Measurements from ENCODE around the gene KRT7.
A peak's percentile ranks its signal among the peaks of the same experiment; 100 is the strongest.

KRT7 gene

DNA sequence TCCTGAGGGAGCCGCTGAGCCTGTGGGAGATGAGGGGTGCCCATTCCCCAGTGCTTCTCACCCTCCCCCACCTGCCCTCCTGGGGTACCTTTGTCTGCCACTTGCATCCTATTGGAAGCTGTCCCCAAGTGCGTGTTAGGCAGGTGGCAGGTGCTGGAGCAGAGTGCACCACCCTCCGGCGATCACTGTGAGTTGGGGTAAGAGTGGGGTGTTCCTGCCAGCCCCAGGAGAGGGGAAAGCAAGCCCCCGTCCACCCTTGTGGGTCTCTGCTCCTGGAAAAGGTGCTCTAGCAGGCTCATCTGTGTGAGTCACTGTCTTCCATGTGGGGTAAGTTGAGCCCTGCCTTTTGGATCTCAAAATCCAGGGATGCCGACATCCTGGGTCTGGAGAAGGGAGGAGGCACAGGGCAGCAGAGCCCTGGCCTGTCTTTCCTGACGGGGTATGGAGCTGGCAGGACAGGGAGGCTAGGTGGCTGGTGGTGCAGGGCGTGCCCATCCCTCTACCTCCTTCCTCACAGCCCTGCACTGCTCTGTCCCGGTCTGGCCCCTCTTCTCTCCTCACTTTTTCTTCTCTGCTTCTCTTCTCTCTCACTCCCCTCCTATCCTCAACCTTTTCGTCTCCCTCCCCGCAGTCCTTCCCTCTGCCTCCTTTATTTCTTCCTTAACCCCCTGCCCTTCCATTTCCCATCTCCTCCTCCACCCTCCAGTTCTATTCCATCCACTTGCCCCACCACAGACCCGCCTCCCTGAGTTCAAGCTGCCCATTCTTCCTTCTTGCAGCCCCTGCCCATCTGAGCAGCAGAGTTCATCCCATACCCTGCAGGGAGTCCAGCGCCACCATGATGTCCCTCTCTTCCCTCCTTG lies 20.1 kb upstream of the KRT7 start:
- DNase-seq, result no peak

DNA sequence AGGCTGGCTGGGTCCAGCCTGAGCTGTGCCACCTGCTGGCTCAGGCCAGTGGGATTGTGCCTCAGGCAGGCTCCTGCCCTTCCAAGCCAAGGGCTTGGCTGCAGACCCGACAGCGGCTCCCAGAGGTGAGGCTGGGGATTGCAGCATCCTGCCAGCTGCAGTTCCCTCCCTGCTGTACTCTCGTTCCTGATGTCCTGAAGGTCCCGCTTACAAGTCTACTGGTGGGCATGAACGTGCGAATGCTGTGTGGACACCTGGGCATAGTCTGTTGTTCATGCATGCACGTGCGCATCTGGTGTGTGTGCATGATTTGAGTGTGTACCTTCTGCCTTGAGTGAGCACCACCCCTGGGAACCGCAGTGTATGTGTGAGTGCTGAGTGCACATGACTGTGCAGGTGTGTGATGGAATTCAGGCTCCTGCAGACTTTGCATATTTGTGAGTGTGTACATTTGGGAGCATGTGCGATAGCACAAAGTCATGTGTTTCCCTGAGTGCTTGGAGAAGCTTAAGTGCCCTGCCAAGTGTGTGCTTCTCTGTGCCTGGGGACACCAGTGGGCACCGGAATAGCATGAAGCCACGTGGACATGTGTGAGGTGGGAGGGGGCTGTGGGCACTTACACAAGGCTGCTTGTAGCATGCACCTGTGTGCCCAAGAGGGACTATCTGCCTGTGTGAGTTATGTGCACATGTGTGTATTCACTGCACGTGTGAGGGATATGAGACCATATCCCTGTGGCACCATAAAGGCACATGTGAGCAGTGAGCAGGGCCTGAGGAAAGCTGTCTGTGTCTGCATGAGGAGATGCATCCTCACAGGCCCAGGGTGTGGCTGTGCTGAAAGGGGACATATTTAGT lies 19.3 kb upstream of the KRT7 start:
- DNase-seq, result peak; percentile 47

DNA sequence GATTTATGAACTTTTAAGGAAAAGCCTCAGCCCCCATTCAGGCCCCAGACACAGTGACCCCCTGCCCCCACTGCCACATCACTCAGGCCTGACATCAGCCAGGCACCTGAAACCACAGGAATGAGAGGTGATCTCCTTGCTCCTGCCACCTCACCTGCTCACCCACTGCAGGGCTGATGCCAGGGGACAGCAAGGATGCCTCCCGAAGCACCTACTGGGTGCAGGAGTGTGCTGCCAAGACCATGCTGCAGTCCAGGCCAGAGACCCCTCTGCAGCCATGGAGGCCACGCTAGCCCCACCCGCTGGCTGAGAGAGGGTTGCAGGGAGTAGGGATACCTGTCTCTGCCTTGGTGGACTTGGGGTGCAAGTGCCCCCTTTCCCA lies 18.6 kb upstream of the KRT7 start:
- no peak for DNase-seq

DNA sequence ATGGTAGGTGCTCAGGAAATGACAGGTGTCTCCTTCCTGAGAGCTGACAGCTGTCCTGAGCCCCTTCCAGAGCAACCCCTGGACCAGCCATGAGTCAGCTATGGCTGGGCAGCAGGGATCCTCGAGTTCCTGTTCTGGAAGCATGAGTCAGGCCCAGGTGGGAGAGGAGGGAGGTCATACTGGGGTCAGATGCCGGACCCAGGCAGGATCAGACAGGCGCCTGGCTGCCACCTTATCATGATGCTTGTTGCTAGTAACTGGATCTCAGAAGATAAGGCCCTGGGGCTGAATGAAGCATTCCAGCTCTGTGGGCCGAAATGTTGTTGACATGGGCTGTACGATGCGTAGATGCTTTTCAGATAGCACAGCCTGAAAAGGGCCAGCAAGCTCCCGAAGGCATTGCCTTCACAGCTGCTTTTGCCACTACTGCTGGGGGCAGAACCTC lies 17.4 kb upstream of the KRT7 start:
- DNase-seq, result no peak

DNA sequence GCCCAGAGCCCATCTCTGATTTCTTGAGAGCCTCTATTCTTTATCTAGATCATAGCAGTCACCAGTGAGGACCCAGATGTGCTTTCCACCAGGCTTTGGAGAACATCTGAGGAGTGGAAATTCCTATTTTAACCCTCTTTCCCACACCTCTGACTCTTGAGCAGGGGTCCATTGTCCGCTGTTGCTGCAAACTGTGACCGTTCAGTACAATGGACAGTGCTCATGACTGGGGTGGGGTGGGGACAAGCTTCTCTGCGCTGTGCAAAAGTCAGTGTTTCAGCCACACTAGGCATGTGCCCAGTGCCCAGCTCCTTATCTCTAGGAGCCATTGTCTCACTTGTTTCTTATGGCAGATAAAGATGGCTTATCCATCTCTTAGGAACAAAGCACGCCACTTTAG lies 16.9 kb upstream of the KRT7 start:
- no peak for DNase-seq

DNA sequence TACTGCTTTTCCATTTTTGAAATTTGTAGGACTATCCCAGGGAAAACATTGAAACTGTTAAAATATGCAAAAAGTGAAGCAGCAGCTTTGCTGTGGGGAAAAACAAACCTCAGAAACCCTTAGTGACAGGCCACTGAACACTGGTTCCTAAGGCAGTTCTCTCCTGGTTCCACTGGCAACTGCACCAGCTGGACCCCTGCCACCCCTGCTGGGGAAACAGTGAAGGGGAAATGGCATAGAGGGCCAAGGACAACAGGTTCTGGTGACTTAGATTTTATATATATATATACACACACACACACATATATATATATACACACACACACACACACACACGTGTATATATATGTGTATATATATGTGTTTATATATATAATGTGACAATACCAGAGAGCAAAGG lies 16.2 kb upstream of the KRT7 start:
- DNase-seq, result no peak

DNA sequence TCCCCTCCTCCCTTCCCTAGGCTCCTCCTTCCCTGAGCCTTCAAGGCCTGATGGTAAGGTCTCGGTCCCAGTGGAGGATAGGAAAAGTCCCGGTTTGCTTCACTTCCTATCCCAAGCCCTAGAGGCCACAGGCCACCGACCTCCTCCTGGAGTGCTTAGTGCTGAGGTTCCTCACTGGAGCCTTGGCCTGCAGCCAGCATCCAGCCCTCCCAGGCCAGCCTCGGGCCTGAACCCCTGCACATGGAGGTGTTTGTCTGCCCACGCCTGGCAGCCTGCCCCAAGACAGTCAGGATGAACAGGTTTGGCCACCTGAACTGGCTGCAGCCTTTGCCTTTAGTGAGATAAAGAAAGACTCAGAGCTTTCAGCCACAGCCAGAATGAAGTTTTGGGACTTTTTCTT lies 15.8 kb upstream of the KRT7 start:
- no peak for DNase-seq

DNA sequence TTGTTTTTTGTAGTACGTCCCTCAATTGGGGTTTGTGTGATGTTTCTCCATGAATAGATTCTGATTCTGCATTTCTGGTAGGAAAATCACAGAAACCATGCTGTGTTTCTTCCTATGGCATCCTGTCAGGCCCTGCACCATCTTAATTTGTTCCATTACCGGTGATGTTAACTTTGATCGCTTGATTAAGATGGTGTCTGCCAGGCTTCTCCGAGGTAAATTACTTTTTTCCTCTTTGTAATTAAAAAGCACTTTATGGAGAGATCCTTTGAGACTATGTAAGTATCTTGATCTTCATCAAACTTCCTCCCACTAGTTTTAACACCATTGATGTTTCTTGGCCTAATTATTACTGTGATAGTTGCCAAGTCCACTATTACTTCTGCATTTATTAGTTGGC lies 15.0 kb upstream of the KRT7 start:
- DNase-seq, result no peak

DNA sequence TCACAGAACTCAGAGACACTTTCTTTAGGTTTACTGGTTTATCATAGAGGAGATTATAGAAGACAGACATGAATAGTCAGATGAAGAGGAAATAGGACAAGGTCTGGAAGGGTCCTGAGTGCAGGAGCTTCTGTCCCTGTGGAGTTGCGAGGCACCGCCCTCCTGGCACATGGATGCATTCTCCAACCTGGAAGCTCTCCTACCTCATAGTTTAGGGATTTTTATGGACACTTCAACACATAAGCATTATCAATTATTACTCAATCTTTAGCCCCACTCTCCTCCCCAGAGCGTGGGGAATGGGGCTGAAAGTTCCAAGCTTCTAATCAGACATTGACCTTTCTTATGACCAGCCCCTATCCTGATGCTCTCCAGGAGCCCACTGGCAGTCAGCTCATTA lies 12.6 kb upstream of the KRT7 start:
- no peak for DNase-seq

DNA sequence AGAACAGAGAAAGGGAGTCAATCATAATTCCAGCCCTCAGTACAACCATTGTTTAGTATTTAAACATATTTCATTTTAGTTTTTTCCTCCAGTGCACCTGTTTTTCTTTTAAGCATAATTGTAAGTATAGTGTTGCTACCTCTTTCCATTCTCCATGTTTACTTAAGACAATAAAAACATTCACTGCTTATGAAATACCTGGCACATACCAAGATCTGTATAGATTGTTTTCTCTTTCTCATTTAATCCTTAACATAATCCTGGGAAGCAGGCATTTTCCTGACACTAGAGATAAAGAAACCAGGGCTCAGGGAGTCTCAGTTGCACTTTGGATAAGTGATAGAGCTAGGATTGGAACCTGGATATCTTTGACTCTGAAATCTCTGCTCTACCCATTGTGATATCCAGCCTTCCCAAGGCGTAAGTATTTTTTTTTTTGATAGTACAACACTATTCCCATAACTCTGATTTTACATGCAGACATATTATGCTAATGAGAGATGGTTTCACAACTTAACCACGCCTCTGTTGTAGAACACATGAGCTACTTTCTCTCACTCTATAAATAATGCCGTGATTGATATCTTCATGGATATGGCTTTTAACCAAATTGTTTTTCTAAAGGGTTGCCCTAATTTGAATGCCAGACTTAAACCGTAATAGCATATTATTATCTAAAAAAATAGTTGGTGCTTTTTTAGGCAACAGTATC lies 11.8 kb upstream of the KRT7 start:
- DNase-seq, result no peak

DNA sequence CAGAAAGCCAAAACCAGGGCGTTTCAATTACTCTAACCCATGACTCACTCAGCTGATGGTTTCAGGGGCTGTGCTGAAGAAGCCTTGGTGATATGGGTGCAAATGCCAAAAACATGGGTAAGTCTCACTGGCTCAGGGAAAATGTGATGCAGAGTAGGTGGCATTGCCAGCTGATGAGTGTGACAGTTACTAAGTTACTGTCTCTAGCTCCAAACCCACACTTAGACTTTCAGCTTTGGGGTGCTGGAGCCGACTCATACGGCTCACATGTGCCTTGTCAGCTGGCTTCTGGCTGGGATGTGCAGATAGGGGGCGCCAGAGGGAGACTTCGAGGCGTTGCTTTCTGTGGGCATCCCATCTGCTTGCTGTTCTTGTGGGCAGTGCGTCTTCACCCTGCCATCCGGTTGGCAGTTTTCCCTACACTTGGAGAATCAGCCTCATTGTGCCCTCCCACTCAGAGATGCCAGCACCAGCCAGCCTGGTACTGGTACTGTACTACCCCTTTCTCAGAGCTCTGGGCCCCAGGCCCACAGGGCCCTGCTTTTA lies 11.1 kb upstream of the KRT7 start:
- peak; percentile 35 for DNase-seq

DNA sequence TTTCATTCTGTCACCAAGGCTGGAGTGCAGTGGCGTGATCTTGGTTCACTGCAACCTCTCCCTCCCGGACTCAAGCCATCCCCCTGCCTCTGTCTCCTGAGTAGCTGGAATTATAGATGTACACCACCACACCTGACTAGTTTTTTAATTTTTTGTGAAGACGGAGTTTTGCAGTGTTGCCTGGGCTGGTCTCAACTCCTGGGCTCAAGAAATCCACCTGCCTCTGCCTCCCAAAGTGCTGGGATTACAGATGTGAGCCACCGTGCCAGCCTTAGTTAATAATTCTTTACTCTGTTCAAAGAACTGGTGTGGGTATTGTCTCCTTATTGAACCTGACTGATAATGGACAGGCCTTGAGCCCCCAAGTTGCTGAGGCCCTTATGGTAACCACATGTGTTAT lies 10.4 kb upstream of the KRT7 start:
- DNase-seq, result no peak

DNA sequence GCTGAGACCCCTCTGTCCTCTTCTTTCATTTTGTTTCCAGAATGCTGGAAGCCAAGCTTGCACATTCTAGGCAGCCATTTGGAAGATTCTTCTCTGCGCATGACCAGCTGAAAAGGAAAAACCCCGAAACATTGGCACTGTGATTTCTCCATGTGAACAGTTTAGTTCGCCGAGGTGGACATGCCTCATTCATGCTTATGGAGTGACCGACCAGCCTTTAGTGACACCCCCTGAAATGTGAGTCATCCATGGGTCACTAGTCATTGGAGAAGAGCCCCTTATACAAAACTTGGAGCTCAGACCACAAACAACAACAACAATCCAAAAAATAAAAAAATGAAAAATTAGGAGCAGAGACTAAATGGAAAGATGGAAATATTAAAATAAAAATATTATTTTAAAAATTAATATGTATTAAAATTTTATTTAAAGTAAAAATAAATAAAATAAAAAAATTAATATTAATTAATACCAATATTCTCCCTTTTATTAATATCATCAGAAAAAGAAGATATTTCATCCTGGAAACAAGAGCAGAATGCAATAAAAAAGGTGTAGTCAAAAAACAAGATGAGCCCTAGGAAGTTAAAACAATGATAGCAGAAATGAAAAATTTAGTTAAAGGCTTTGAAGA lies 9.5 kb upstream of the KRT7 start:
- DNase-seq, result no peak

DNA sequence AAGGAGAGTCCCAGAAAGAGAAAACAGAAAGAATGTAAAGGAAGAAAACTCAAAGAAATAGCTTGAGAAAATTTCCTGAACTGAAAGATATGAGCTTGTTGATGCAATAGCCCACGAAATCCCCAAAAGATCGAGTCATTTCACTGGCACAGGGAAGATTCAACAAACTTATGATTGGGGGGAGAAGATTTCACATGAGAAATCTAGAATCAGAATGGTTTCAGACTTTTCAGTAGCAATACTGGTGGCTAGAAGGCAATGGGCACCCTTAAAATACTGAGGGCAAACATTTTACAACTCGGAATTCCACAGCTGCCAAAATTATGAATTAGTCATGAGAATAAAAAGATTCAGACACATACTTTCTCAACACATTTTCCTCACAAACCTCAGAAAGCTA lies 8.9 kb upstream of the KRT7 start:
- DNase-seq, result no peak

DNA sequence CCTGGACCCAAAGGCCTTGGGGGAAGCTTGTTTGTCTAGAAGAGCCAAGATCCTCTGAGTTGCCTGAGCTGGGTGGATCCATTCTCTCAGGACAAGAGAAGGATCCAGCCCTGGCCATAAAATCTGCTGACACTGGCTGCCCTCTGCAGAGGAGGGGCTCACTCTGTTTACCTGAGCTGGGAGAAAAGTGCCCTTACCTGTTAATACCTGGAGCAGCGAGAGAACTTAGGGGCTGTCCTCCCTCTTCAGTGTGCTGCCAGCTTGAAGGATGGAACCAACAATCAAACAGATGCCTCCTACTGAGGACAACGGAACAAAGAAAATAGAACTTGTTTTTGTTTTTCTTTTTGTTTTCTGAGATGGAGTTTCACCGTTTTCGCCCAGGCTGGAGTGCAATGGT lies 7.3 kb upstream of the KRT7 start:
- DNase-seq, result no peak

DNA sequence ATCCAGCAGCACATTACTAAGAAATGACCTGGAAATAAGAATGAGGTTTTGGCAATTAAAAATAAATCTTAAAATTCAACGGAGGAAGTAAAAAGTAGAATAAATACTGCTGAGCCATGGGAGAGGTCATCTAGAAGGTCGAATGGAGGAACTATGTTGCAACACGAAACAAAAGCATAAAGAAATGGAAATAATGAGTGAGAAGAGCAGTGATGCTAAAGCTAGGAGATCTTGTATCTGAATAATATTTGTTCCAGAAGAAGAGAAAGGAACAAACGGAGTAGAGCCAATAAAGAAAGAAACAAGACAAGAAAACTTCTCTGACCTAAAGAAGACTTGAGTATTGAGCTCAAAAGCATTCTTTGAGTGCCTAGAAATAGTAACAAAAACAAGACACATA lies 6.6 kb upstream of the KRT7 start:
- DNase-seq, result no peak

DNA sequence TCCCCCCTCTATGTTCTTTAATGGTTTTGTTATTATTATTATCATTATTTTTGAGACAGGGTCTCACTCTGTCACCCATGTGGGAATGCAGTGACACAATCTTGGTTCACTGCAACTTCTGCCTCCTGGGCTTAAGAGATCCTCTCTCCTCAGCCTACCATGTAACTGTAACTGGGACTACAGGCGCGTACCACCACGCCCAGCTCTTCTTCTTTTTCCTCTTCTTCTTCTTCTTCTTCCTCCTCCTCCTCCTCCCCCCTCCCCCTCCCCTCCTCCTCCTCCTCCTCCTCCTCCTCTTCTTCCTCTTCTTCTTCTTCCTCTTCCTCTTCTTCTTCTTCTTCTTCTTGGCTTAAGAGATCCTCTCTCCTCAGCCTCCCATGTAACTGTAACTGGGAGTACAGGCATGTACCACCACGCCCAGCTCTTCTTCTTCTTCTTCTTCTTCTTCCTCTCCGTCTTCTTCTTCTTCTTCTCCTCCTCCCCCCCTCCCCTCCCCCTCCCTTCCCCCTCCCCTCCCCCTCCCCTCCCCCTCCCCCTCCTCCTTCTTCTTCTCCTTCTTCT lies 5.4 kb upstream of the KRT7 start:
- no peak for DNase-seq

DNA sequence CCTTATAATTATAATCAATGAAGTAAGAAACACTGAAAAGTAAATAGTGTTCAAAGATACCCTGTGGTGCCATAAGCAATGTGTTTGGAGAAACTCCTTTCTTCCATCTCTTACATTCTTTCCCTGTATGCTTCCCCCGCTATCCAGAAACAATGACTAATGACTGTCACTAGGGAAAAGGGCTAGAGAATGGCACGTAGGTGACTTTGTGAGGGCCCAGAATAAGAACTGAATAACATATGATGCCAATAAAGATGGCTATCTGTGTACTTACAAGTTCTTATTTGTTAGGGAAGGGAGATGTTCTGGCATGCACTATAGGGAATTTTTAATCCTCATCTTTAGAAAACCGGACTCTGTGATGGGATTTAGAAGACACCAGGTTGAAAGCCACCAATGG lies 4.7 kb upstream of the KRT7 start:
- DNase-seq, result no peak

DNA sequence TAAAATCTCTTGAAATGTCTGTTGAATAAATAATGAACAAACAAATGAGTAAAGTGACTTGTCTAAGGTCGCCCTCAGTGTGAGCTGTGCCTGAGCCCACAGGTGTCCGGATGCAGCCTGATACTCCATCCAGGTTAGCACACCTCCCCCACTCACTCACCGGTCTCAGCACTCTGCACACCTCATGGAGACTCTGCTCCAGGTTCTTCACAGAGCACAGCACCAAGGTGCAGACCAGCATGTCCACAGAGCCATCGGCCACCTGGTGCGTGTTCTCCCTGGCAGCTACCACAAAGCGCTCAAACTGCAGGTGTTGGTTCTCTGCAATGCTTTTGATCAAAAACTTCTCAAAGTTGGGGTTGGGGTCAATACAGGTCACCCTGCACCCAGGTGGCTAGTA lies 4.1 kb upstream of the KRT7 start:
- DNase-seq, result no peak

DNA sequence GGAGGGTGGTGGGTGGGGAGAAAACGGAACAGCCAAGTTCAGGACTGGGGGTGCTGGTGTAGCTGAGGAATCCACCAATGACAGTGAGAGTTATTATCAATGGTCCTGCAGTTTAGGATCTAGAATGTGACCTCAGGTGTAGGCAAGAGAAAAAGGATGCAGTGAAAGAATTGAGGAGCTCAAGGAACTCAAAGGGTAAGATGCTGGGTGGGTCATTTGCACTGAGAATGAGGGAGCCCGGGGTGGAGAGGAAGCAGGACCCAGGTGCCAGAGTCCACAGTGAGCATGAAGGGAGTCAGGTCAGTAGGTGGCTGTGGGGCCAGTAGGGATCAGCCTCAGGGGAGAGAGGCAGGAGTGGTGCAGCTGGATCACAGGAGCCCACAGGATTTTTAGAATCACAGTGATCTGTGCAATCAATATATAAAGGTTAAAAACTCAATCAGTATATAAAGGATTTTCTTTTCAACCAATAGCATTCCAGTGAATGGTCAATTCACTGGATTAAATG lies 3.2 kb upstream of the KRT7 start:
- DNase-seq, result no peak

DNA sequence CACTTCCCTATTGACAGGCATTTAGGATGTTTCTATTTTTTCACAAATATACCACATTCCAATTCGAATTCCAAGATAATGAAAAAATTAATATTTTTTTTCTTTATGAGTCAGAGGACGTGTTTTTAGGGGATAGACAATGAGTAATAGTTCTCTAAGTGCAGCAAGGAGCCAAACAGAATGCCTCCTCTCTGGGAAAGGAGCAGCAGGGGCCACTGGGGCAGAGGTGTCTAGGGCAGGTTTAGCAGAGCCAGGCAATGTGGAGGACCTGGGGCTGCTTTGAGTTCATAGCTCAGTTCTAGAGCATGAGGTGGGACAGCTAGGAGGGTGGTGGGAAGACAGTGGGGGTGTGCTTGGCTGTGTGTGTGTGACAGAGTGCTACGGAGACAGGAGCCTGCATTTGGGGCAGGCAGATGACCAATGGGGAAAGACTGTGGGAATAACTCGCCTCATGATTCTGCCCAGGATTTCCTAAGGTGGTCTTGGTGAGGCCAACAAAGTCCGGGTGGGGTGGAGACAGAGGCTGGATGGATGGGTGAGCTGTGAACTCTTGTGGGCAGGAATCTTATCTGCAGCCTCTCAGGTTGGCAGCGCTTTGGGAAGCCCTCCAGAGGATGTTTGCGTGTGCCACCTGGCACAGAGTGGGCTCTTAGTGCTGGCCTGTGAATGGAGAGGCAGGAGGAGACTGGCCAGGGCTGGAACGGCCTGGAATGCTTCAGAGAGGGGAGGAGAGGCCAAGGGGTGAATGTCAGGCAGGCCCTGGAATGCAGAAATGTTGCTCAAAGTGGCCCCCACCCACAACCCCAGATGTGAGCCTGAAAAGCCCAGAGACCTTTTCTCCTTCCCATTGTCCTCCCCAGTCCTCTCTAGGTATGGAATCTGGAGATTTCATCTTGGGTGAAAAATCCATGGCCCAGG lies 2.4 kb upstream of the KRT7 start:
- DNase-seq, result no peak

Measured in T-helper 9 cell (primary cell).